Endometrial microvascular endothelial cells (primary cell): Measurements from ENCODE around the gene CUTA. TPM values are rescaled to one million over a fixed set of nuclear protein-coding genes. Genes with fewer than 3 reads are reported as not detected.

Experiments
- in situ Hi-C: cut with HindIII; loops from 2 replicates; pipeline ENCODE4 v1.10.0; 2017; ENCODE audit warnings: low sequenced_read_pairs, low pct_unique_long_range_greater_than_20kb; ENCODE audit errors: inconsistent ontology term
- total RNA-seq: library from RNA; depleted of rRNA; stranded (reverse); fragments of >200 nt; gene quantifications from one replicate; pipeline ENCODE4 v1.2.3, GENCODE V29; 2015; ENCODE audit errors: inconsistent ontology term

The CUTA gene, protein sequence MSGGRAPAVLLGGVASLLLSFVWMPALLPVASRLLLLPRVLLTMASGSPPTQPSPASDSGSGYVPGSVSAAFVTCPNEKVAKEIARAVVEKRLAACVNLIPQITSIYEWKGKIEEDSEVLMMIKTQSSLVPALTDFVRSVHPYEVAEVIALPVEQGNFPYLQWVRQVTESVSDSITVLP
- 117 TPM for total RNA-seq

DNA sequence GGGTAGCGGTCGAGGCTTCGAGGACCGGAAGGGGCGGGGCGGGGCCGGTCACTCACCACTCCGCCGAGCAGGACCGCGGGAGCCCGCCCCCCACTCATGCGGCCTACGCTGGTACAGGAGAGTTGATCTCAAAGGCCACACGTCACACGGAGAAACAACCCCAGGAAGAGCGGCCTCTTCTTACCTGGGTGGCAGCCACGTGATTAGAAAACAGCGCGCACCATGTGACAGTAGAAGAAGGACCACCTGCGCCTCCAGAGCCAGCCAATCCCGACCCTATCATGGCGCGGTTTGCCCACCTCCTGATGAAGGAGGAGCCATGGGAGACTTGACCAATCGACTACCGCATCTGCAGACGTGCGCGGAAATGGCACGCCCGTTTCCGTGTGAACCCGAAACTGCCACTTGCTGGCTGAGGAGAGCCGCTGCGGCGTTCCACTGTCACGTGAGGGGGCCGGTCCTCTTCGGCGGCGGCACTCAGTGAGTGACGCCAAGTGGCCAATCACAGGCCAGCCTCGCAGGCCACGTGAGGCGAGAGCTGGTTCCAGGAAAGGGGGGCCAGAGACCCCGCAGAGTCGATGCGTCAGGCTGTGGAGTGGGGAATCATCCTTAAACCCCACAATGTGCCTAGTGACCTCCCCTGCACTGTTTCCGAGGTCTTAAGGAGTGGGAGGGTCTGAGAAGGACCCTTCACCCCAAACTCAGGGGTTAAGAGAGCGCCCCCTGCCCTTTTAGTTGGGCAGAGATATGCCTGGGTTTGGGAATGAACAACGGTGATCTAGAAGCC lies at the start of gene CUTA:
CUTA (minus strand) TSS at position 205 of the 787 bp plus-strand sequence; CDS start at position 98, 107 bp downstream.
- in situ Hi-C loops = no loop called here

GRCh38 chr6:33467091-33467490 lies 49.2 kb upstream of the CUTA start:
- in situ Hi-C loops = no loop called here

DNA sequence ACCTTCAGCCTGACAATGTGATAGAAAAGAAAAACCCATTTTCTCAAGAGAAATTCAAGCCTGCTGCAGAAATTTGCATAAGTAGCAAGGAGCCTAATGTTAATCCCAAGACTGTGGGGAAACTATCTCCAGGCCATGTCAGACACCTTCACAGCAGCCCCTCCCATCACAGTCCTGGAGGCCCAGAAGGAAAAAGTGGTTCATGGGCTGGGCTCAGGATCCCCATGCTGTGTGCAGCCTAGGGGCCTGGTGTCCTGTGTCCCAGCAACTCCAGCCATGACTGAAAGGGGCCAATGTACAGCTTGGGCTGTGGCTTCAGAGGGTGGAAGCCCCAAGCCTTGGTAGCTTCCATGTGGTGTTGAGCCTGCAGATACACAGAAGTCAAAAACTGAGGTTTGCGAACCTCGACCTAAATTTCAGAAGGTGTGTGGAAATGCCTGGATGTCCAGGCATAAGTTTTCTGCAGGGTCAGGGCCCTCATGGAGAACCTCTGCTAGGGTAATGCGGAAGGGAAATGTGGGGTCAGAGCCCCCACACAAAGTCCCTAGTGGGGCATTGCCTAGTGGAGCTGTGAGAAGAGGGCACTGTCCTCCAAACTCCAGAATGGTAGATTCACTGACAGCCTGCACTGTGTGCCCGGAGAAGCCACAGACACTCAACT lies 48.3 kb upstream of the CUTA start:
- in situ Hi-C loops = no loop called here

GRCh38 chr6:33459226-33459625 lies 41.3 kb upstream of the CUTA start:
- in situ Hi-C loops = no loop called here

DNA sequence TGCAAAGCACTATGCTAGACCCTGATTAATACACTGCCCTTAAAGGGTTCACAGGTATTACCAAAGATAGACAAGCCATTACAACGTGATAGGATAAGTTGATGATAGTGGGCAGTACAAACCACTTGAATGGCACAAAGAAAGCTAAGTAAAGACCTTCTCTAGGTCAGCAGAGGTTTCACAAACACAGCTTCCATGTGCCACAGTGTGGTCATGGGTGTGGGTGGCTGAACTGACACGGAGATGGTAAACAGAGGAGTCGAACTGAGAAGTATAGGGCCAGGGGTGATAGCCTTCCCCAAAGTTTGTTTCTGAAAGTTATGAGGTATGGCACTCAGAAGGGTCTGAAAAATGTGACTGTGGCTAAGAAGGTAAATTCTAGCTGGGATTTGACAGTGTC lies 40.8 kb upstream of the CUTA start:
- in situ Hi-C loops = no loop called here

DNA sequence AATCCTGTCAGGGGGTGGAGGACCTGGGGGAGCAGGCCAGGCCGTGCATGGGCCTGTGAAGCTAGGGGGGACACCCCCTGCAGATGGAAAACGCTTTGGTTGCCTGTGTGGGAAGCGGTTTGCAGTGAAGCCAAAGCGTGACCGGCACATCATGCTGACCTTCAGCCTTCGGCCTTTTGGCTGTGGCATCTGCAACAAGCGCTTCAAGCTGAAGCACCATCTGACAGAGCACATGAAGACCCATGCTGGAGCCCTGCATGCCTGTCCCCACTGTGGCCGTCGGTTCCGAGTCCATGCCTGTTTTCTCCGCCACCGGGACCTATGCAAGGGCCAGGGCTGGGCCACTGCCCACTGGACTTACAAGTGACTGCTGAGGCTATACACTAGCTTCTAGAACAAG lies 38.2 kb upstream of the CUTA start:
- in situ Hi-C loops = no loop called here

- in situ Hi-C loops = no loop called here
Observed at GRCh38 chr6:33455051-33455450, 37.1 kb upstream of the CUTA start.

DNA sequence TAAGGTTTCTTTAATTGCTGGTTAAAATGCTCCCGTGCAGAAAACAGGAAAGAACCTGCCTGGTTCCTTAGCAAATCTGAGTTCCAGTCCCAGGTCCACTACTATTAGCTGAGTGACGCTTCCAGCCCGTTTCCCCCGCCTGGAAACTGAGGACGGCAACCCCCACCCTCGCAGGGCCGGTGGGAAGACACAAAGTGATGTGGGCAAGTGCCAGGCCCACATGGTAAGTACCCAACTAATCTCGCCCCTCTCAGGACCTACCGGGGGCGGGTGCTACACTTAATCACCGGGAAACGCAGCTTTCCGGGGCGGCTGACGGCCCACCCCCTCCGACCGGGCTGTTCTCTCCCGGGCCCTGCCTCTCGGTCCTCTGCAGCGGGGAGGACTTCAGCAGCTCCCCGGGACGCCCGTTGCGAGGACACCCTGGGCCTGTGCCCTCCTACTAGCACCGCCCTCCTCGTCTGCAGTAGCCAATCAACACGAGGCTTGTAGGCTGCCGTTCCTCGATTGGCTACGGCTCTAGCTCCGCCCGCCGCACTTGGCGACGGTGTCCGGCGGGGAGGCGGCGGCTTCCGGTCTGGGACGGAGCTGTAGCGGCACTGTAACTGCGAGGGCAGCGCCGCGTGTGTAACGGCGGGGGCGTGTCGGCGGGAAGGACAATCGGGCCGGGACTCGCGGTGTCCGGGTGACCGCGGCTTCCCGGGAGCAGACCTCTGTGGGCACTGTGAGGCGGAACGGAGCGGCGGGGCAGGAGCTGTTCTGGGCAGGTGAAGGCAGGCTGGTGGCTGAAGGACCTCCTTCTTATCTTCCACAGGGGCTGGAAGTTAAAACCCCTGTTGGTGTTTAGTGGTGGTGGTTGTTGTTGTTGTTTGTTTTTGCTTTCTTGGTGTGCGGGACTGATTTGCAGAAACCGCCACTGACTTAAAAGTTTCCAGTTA lies 36.4 kb upstream of the CUTA start, which contains the start of gene ZBTB9:
ZBTB9 (plus strand) TSS at position 568 of the 938 bp plus-strand sequence. CDS start 525 bp downstream, outside the sequence.
- in situ Hi-C loops = no loop called here

- in situ Hi-C loops = no loop called here
Observed at GRCh38 chr6:33453393-33454008, 35.6 kb upstream of the CUTA start.

GRCh38 chr6:33452496-33452895 lies 34.6 kb upstream of the CUTA start:
- in situ Hi-C loops = no loop called here

GRCh38 chr6:33451606-33452005 lies 33.7 kb upstream of the CUTA start:
- in situ Hi-C loops = no loop called here

- in situ Hi-C loops = no loop called here
Observed at GRCh38 chr6:33450434-33450833, 32.5 kb upstream of the CUTA start.

DNA sequence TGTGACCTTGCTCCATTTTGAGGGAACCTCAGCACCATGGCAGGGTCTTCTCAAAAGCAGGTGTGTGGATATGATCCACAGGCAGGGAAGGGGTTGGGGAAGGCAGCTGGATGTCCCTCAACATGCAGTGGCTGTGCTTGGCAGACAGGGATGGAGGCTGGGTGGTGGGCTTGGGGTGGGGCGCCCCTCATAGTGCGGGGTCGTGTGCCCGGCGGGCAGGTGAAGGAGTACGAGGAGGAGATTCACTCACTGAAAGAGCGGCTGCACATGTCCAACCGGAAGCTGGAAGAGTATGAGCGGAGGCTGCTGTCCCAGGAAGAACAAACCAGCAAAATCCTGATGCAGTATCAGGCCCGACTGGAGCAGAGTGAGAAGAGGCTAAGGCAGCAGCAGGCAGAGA lies 28.4 kb upstream of the CUTA start:
- in situ Hi-C loops = no loop called here

GRCh38 chr6:33445119-33445603 lies 27.3 kb upstream of the CUTA start:
- in situ Hi-C loops = no loop called here

DNA sequence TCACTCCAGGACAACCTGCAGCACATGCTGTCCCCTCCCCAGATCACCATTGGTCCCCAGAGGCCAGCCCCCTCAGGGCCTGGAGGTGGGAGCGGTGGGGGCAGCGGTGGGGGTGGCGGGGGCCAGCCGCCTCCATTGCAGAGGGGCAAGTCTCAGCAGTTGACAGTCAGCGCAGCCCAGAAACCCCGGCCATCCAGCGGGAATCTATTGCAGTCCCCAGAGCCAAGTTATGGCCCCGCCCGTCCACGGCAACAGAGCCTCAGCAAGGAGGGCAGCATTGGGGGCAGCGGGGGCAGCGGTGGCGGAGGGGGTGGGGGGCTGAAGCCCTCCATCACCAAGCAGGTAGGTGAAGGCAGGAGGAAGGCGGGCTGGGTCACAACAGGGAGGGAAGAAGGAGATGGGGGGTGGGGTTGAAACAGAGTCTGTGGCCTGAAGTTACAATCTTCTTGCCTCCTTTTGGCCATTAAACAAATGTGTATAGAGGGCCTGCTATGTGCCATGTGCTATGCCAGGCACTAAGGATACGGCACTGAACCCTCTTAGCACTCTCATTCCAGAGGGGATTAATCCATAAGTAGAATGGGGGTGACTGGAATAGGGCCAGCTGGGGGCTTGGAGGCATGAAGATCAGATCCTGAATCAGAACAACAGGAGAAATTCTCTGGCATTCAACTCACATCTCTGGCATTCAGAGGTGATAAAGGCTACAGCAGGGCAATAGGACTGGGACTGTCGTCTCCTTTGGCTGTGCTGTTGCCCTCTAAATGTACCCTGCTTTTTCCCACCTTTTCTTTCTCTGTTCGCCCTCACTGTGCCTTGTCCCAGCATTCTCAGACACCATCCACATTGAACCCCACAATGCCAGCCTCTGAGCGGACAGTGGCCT lies 26.0 kb upstream of the CUTA start:
- in situ Hi-C loops = no loop called here

GRCh38 chr6:33443025-33443424 lies 25.1 kb upstream of the CUTA start:
- in situ Hi-C loops = no loop called here

GRCh38 chr6:33442283-33442682 lies 24.4 kb upstream of the CUTA start:
- in situ Hi-C loops = no loop called here
